HuH-7 (cell line): ENCODE results near the gene SH2D4B.

Experiments used
- DNase-seq: peaks from one replicate; pipeline ENCODE4 v3.0.0; 2011; ENCODE audit warnings: low spot score

The SH2D4B gene

GRCh38 chr10:80590585-80591125, 53.0 kb downstream of the SH2D4B start:
- DNase-seq: no peak

- DNase-seq: peak; percentile 67
Observed at GRCh38 chr10:80596391-80597257, 58.9 kb downstream of the SH2D4B start.

GRCh38 chr10:80598084-80598798, 60.5 kb downstream of the SH2D4B start:
- no peak for DNase-seq

GRCh38 chr10:80598951-80599350, 61.2 kb downstream of the SH2D4B start:
- DNase-seq: no peak

DNA sequence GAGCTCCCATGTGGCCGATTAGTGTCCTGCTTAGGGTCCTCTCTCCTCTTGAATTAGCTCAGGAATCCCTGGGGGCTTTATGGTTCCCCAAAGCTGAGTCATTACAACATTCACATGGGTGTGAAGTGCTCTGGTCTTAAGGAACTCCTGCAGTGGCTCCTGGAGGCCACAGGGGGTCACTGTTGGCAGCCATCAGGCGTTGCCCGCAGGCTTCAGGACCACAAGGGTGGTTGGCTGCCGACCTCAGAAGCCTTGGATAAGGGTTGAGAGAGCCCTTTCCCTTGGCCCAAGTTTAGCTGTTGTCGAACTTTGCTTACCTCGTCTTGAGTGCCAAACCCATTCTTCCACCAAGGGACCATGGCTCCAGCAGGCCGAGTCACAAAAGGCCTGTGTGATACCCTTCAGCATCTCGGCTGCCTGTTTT, 61.7 kb downstream of the SH2D4B start:
- peak; percentile 62 for DNase-seq

- no peak for DNase-seq
Observed at GRCh38 chr10:80600256-80600655, 62.6 kb downstream of the SH2D4B start.

GRCh38 chr10:80602881-80603280, 65.2 kb downstream of the SH2D4B start:
- no peak for DNase-seq

DNA sequence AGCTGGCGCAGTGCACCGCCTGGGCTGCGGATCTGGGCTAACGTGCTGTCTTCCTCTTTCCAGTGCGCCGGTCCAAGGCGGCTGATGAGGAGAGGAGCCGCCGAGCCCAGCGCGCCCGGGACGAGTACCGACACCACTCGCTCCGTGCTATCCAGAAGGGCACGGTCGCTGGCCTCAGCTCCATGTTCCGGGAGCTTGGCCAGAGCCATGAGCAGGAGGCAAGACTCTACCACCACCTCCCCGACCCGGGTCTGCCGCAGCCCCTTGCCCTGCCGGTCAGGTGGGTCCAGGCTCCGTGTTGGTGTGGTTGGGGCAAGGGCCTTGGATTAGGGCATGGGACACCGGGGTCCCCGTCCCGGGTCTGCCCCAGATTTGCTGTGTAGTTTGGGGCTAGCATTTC, 65.8 kb downstream of the SH2D4B start:
- no peak for DNase-seq

GRCh38 chr10:80608706-80609105, 71.0 kb downstream of the SH2D4B start:
- no peak for DNase-seq

DNA sequence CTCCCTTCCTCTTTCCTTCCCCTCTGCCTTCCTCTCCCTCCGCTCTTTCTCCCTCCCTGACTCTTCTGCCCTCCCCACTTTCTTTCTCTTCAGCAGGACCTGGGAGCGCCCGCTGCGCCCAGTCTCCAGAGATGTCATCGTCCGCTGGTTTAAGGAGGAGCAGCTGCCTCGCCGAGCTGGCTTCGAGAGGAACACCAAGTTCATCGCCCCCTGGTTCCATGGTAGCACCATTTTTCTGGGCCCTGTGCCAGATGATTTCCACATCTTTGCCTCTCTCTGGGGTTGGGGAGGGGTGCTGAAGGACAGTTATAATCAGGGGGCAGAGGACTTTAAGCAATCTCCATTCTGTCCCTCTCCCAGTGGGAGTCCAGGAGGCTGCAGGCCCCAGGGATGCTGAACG, 71.6 kb downstream of the SH2D4B start:
- no peak for DNase-seq

GRCh38 chr10:80611481-80612185, 73.9 kb downstream of the SH2D4B start:
- DNase-seq: no peak

GRCh38 chr10:80612261-80612660, 74.6 kb downstream of the SH2D4B start:
- no peak for DNase-seq

DNA sequence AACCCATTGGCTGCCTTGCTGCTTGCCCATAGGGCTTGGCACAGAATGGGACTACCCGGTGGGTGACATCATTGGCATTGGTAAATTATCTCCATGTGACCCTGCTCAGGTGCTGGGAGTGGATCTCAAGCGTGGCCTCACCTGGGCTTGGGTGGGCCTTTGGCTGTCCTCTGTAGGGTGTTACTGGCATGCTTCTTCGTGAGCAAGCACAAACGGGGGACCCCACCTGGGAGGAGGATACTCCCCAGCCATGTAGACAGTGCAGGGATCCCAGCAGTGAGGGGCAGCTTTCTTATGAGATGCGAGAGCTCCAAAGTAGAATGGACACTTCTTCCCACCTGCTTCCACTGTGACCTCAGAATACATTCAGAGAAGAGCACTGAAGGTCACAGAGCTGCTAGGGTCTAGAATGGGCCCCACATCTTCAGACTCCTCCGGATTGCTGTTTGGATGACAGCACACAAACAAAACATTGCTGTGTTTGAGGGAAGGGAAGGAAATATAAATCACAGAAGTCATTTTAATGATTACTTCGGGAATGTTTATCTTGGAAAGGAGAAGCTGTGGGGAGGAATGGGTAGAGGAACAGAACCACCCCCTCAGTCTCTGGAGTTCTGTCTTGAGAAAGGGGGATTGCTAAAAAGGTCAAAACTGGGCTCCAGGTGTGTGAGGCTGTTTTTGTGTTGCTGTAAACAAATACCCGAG, 75.9 kb downstream of the SH2D4B start:
- DNase-seq: no peak

DNA sequence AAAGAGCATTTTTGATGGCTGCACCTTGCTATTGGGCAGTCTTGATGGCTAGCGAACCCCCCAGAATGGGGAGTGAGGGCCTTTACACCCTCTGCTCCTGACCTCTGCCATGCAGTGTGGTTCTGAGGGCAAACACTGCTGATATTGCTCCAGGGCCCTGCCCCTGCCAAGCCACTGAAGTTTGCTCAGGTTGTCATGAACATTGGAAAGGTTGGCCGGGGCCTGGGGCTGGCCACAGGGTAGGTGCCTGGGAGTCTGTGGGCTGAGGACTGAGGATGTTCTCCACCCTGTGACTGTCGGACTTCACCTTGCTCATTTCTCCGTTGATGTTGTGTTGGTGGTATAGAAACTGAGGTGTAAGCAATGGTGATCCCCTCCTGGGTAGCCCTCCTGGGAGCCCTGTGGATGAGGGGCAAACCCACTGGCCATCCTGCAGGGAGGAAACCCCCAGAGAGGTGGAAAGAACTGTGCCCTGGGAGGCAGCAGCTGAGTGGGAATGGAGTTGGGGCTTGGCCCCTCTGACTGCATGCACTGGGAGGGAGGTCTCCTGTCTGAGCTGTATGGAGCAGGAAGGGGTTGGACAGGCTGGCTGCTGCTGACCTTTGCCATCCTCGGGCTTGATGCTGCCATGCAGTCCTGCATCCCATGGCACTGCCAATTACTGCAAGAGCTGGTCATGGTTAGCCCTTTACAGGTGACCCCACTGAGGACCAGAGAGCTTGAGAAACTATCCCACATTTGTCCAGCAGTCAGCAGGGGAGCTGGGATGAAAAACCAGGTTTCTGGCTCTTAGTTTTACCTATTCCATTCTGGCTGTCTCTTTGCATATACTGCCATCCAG, 77.1 kb downstream of the SH2D4B start:
- no peak for DNase-seq

GRCh38 chr10:80617807-80618206, 80.1 kb downstream of the SH2D4B start:
- no peak for DNase-seq

GRCh38 chr10:80619036-80619435, 81.3 kb downstream of the SH2D4B start:
- no peak for DNase-seq

- no peak for DNase-seq
Observed at GRCh38 chr10:80622153-80622552, 84.5 kb downstream of the SH2D4B start.

DNA sequence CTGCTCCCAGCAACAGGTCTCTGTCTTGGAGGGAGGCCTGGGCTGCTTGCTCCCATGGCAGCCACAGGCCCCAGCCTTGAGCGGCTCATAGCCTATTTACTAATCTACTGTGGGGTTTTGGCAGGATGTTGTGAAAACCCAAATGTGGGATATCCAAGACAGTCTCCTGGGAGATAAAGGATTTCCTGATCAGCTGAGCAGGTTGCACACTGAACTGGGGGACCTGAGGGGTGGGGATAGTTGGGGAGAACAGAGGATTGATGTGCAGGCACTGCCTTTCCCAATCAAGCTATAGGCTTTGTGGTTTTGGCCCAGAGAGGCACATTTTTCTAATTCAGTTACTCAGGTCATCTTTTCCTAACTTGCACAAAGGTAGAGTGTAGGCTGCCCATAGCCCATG, 92.6 kb downstream of the SH2D4B start:
- DNase-seq: no peak

- DNase-seq: no peak
Observed at GRCh38 chr10:80632742-80633141, 95.0 kb downstream of the SH2D4B start.

DNA sequence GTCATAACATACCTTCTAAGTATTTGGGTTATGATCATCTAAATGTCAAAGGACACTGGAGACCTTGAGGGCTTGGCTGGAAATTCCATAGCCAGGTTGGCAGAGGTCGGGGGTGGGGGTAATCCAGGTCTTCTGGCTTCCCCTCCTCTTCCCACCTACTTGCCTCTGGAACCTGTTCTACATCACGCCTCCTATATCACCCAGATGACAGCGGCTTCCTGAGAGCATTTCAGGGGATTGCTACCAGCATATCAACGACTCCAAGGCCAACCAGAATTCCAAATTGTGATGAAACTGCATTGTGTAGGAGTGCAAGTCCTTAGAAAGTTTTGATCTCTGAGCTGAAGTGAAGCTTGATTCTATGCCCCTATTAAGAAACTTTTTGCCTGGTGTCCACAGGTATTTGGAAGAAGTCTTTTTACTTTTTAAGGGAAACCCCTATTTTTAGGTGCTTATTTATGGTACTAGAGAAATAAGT, 95.7 kb downstream of the SH2D4B start:
- no peak for DNase-seq

- no peak for DNase-seq
Observed at GRCh38 chr10:80633910-80634309, 96.2 kb downstream of the SH2D4B start.
